PC-9 (cell line): ENCODE results near the gene NOXA1. TPM values are rescaled to one million over a fixed set of nuclear protein-coding genes. Genes with fewer than 3 reads are reported as not detected.
"Not testable (repeated sequence)": the region's sequence is repeated elsewhere in the genome, so short reads cannot be mapped to it uniquely, and the experiment has no call there.

Experiments
- BruUV-seq: library from RNA; stranded (reverse); fragments of 400-500 nt; replicated peaks from 2 replicates; lab custom pipeline; 2021; lab: Mats Ljungman, UMichigan
- CTCF ChIA-PET: fragments of 300-600 bp; sonication (Branson Sonifier 250); formaldehyde crosslinking; loops from one replicate; lab custom pipeline; 2022; ENCODE audit warnings: antibody characterized with exemption; lab: Charles Lee
- POLR2A ChIA-PET: fragments of 300-600 bp; sonication (Branson Sonifier 250); formaldehyde crosslinking; loops from one replicate; lab custom pipeline; 2022; ENCODE audit warnings: antibody characterized with exemption; ENCODE audit not compliant: unreplicated experiment; lab: Charles Lee
- DNase-seq, 2 experiments: peaks; one replicate each; pipeline versions ENCODE4 v3.0.0 to v3.0.0-alpha.2; 2015 to 2022; ENCODE audit warnings: mixed read lengths in 1 of 2
- H2AFZ ChIP-seq: fragments of 200-600 bp; sonication (generic); 2 replicates; pipeline ENCODE4 v1.8.1; 2017; ENCODE audit warnings: antibody characterized with exemption
- H3F3A ChIP-seq: fragments of 200-600 bp; sonication (generic); 2 replicates; pipeline ENCODE4 v1.8.1; 2017; ENCODE audit warnings: antibody characterized with exemption, mild to moderate bottlenecking, low read depth; ENCODE audit not compliant: insufficient read depth
- H3K27ac ChIP-seq: fragments of 200-600 bp; sonication (generic); 2 replicates; pipeline ENCODE4 v1.6.1; 2016; ENCODE audit warnings: mixed run types
- H3K27me3 ChIP-seq: fragments of 200-600 bp; sonication (generic); 2 replicates; pipeline ENCODE4 v1.6.1; 2016; ENCODE audit warnings: low read depth, mixed run types; ENCODE audit not compliant: insufficient read depth
- H3K36me3 ChIP-seq: fragments of 200-600 bp; sonication (generic); 2 replicates; pipeline ENCODE4 v1.6.1; 2016; ENCODE audit warnings: low read depth, mixed run types
- H3K4me1 ChIP-seq: fragments of 200-600 bp; sonication (generic); replicated peaks from 2 replicates; pipeline ENCODE4 v1.6.1; 2016; ENCODE audit warnings: mixed run types; ENCODE audit not compliant: insufficient read depth
- H3K4me2 ChIP-seq: fragments of 200-600 bp; sonication (generic); 2 replicates; pipeline ENCODE4 v1.6.1; 2017; ENCODE audit warnings: mixed run types
- H3K4me3 ChIP-seq: fragments of 200-600 bp; sonication (generic); 2 replicates; pipeline ENCODE4 v1.6.1; 2016; ENCODE audit warnings: mixed run types
- H3K79me2 ChIP-seq: fragments of 200-600 bp; sonication (generic); 2 replicates; pipeline ENCODE4 v1.6.1; 2017; ENCODE audit warnings: low read depth, mixed run types
- H3K9me2 ChIP-seq: fragments of 200-600 bp; sonication (generic); 2 replicates; pipeline ENCODE4 v1.8.1; 2017; ENCODE audit warnings: mild to moderate bottlenecking; ENCODE audit not compliant: insufficient read depth
- H3K9me3 ChIP-seq: fragments of 200-600 bp; sonication (generic); 2 replicates; pipeline ENCODE4 v1.8.1; 2016; ENCODE audit warnings: low read depth; ENCODE audit not compliant: insufficient read depth
- H4K20me1 ChIP-seq: fragments of 200-600 bp; sonication (generic); 2 replicates; pipeline ENCODE4 v1.8.1; 2017; ENCODE audit not compliant: insufficient read depth
- CTCF ChIP-seq: fragments of 200-600 bp; sonication (generic); conservative IDR thresholded peaks from 2 replicates; pipeline ENCODE4 v1.6.1; 2017; ENCODE audit warnings: mixed run types, antibody characterized with exemption, mild to moderate bottlenecking, moderate library complexity
- EZH2 ChIP-seq: fragments of 200-600 bp; sonication (generic); IDR thresholded peaks from 2 replicates; pipeline ENCODE4 v1.8.0; 2017; ENCODE audit warnings: antibody characterized with exemption, low read depth
- intact Hi-C: fragments of 100-400 bp; cut with micrococcal nuclease; formaldehyde crosslinking; loops from one replicate; pipeline ENCODE4 v1.10.0; 2022; ENCODE audit not compliant: unreplicated experiment
- total RNA-seq: library from RNA; stranded (reverse); gene quantifications from 2 replicates; pipeline ENCODE4 v1.2.3, GENCODE V29; 2021

Gene NOXA1
- total RNA-seq, 1 experiment from 2014 or later, result 10.5 TPM

DNA sequence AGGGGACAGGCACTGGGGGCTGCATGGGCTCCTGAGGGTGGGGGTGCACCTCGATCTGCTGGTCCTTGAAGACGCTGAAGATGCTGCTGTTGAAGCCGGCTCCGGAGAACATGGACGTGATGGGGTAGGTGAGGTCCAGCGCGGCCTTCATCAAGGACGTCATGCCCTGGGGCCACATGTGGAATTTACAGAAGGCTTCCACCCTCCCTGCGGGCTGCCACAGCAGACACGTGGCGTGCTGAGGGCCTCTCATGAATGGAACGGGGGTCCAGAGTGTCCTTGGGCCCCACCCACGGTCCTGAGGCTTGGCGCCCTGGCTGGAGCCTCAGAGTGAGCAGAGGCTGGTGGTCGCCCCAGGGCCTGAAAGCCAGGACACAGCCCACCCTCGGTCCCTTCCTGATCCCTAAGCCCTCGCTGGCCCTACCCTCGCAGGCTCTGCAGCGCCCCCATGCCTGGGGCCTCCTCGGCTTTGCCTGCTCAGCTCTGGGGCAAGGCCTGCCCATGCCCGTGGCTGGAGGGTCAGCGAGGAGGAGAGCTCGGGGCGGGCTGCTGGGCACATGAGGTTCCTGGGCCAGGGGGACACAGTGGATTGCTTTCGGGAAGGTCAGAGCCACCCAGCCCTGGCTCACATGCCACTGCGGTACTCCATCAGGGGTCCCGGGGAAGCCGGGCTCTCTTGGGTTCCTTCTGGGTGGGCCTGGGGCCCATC is 41.3 kb downstream of the NOXA1 start:
- ChIA-PET POLR2A (no interaction called here), CTCF (no interaction called here)
- BruUV-seq, result no TSS peak
- Histone ChIP-seq H3K4me2 (no peak overlapping the region), H3K36me3 (no peaks in the 10 kb centered on the region), H3K4me1 (0 out of 2 replicates have a peak, but pooled peaks cover 3% of the 10 kb centered on the region), H3K27ac (no peak overlapping the region), H4K20me1 (no peaks in the 10 kb centered on the region), H3K4me3 (no peak overlapping the region), H2AFZ (no peak overlapping the region), H3K79me2 (no peaks in the 10 kb centered on the region), H3K9me2 (no peaks in the 10 kb centered on the region), H3F3A (no peaks in the 10 kb centered on the region), H3K27me3 (0 out of 2 replicates have a peak, but pooled peaks cover 6% of the 10 kb centered on the region), H3K9me3 (no peaks in the 10 kb centered on the region)
- TF ChIP-seq EZH2 (no peak), CTCF (no peak)
- intact Hi-C loops, result no loop called here
- no peak for DNase-seq

DNA sequence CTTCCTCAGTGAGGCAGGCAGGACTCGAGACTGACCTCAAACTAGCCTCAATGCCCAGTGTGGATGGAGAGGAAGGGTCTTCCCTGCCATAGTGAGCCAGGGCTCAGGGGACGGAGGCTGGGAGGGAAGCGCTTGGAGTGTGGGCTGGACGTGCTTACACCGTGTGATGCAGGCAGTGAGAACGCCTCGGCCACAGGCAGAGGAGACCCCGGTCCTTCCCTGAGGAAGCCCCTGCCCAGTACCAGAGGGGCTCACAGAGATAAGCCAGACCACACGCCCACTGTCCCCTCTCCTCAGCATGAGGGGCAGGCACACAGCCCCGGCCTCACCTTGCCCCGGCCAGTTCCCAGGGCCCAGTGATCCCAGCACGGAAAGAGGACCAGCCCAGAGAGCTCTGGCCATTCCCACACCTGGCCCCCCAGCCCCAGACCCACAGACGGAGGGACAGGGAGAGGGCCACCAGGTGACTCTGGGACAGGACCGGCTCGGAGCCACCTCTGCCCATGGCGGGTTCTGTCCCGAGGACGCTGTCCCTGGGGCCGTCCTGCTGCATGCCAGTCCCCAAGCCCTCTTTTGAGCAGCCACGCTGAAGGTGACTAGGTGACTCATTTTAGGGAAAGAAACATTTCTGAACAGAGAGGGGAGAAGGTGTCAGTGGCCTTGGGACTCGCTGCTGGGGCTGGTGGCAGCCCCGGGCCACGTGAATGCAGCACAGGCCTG is 42.0 kb downstream of the NOXA1 start:
- Histone ChIP-seq H3K4me3 (no peak overlapping the region), H3K36me3 (no peaks in the 10 kb centered on the region), H2AFZ (no peak overlapping the region), H3K27me3 (0 out of 2 replicates have a peak, but pooled peaks cover 6% of the 10 kb centered on the region), H3K79me2 (no peaks in the 10 kb centered on the region), H3F3A (no peaks in the 10 kb centered on the region), H4K20me1 (no peaks in the 10 kb centered on the region), H3K9me3 (no peaks in the 10 kb centered on the region), H3K4me1 (no peaks in the 10 kb centered on the region), H3K4me2 (no peak overlapping the region), H3K9me2 (no peaks in the 10 kb centered on the region), H3K27ac (no peak overlapping the region)
- POLR2A ChIA-PET, result no interaction called here
- CTCF ChIA-PET, result no interaction called here
- intact Hi-C loops, result no loop called here
- no TSS peak for BruUV-seq
- TF ChIP-seq CTCF (no peak), EZH2 (no peak)
- DNase-seq, result no peak

DNA sequence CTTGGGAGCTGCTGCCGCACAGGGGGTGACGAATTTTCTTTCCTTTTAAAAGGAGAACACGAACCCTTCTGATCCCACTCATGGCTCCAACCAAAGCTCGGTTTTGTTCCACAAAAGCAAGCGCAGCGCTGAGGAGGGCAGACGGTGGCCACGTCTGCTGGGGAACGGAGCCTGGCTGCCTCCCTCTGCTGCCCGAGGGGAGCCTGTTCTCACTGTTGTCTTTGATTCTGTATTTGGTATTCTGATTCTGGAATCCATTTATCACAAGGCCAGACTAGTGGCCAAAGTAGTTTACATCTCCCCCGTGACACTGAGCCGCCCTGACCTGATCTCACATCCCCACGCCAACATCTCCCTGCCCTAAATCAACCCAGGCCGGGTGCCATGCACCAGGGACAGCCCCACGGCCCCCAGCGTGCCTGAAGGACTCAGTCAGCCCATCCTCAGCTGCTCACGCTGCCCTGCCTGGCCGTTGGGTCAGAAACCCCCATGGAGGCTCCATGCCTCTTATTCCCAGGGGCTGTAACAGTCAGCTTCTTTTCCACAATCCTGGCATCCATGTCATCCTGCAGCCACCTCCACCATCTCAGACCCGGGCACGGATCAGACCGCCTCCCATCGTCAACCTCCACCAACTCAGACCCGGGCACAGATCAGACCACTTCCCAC is 42.7 kb downstream of the NOXA1 start:
- Histone ChIP-seq H3K27ac (no peak overlapping the region), H3K4me2 (no peak overlapping the region), H2AFZ (no peak overlapping the region), H3K36me3 (no peaks in the 10 kb centered on the region), H3K27me3 (0 out of 2 replicates have a peak, but pooled peaks cover 6% of the 10 kb centered on the region), H3K4me1 (no peaks in the 10 kb centered on the region), H3K9me3 (no peaks in the 10 kb centered on the region), H4K20me1 (no peaks in the 10 kb centered on the region), H3K79me2 (no peaks in the 10 kb centered on the region), H3K4me3 (no peak overlapping the region), H3K9me2 (no peaks in the 10 kb centered on the region), H3F3A (no peaks in the 10 kb centered on the region)
- POLR2A ChIA-PET, result no interaction called here
- BruUV-seq, result no TSS peak
- intact Hi-C loops, result no loop called here
- CTCF ChIA-PET, result no interaction called here
- TF ChIP-seq CTCF (no peak), EZH2 (no peak)
- DNase-seq, result no peak

DNA sequence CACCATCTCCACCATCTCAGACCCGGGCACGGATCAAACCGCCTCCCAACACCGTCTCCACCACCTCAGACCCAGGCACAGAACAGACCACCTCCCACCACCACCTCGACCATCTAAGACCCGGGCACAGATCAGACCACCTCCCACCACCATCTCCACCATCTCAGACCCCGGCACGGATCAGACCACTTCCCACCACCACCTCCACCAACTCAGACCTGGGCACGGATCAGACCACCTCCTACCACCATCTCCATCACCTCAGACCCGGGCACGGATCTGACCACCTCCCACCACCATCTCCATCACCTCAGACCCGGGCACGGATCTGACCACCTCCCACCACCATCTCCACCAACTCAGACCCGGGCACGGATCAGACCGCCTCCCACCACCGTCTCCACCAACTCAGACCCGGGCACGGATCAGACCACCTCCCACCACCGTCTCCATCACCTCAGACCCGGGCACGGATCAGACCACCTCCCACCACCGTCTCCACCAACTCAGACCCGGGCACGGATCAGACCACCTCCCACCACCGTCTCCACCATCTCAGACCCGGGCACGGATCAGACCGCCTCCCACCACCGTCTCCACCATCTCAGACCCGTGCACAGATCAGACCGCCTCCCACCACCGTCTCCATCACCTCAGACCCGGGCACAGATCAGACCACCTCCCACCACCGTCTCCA is 43.3 kb downstream of the NOXA1 start:
- H2AFZ ChIP-seq, DNase-seq, H3K4me1 ChIP-seq, H4K20me1 ChIP-seq, BruUV-seq, H3K4me2 ChIP-seq, H3K4me3 ChIP-seq, H3K36me3 ChIP-seq, intact Hi-C loops, H3K9me3 ChIP-seq, H3K9me2 ChIP-seq, H3K27ac ChIP-seq, CTCF ChIA-PET, H3K79me2 ChIP-seq, H3F3A ChIP-seq, POLR2A ChIA-PET, H3K27me3 ChIP-seq: not testable (repeated sequence)
